ENCODE measurements around the gene MYO9A. TPM values are rescaled to one million over a fixed set of nuclear protein-coding genes. Genes with fewer than 3 reads are reported as not detected.

The MYO9A gene
- total RNA-seq, 1 donor from 2014 or later = 50.6 TPM

- peaks cover 15% of the 10 kb centered on the region for H3K4me1 Mint-ChIP-seq
- H3K4me3 Mint-ChIP-seq = no peak overlapping the region
- no peak for ATAC-seq (ENCODE audit: low read depth)
- ChIA-PET POLR2A (no interaction called here), CTCF (interaction anchor here (1.4 kb wide), 1 partner anchor 16 kb away, joined by 3 read pairs; no protein-coding TSS in a partner anchor)
- H3K27ac Mint-ChIP-seq = no peak overlapping the region
- intact Hi-C loops (cut with micrococcal nuclease) = no loop called here
- TF ChIP-seq, protein P1, sequence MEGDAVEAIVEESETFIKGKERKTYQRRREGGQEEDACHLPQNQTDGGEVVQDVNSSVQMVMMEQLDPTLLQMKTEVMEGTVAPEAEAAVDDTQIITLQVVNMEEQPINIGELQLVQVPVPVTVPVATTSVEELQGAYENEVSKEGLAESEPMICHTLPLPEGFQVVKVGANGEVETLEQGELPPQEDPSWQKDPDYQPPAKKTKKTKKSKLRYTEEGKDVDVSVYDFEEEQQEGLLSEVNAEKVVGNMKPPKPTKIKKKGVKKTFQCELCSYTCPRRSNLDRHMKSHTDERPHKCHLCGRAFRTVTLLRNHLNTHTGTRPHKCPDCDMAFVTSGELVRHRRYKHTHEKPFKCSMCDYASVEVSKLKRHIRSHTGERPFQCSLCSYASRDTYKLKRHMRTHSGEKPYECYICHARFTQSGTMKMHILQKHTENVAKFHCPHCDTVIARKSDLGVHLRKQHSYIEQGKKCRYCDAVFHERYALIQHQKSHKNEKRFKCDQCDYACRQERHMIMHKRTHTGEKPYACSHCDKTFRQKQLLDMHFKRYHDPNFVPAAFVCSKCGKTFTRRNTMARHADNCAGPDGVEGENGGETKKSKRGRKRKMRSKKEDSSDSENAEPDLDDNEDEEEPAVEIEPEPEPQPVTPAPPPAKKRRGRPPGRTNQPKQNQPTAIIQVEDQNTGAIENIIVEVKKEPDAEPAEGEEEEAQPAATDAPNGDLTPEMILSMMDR (IDR thresholded peaks at IDR 0.05) = no peak
- H3K36me3 Mint-ChIP-seq (ENCODE audit: low read depth) = no peaks in the 10 kb centered on the region
- H3K9me3 Mint-ChIP-seq = no peaks in the 10 kb centered on the region
- no peaks in the 10 kb centered on the region for H3K27me3 Mint-ChIP-seq
- no peak for DNase-seq
These were observed 21.7 kb upstream of the MYO9A start for GRCh38 chr15:72139667-72140066.

DNA sequence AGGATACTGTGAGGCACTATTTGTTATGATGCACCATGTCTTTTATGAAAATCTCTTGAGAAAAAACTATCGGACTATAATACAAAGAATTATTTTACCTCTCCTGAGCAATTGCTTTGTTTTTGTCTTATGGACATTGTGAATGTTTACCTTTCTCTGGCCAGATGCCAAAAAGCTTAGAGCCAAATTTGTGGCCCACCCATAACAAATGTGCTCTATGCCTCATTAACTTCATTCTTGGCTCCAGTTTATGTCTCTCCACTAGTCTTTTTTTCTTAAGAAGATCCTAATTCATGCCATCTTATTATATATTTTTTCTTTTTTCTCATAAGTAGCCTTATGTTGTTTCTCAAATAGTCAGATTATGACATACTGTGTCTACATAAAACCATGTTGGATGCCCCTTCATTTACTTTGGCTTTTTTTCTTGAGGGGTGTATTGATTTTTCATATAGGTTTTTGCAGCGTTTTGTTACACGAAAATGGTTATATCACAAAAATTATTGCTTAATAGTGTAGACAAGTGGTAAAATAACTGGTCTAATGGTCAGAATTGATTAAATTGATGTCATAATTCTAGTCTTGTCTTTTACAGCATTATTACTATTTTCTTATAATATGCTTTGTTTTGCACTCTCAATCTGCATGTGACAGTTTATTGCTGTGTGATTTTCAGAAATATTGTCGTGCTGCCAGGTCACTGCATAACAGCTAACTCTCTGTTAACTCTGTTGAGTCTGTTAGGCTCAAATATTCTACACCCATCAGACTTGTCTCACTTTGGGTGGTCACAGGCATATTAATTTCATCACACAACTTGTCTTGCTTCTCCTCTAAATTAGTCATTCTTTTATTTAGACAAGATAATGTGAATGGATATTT, 18.5 kb upstream of the MYO9A start:
- peaks cover 10% of the 10 kb centered on the region for H3K4me1 Mint-ChIP-seq
- no peaks in the 10 kb centered on the region for H3K9me3 Mint-ChIP-seq
- intact Hi-C loops (cut with micrococcal nuclease) = no loop called here
- no peak overlapping the region for H3K4me3 Mint-ChIP-seq
- DNase-seq (no peak), ATAC-seq (ENCODE audit: low read depth) (no peak)
- TF ChIP-seq, protein P1 (IDR thresholded peaks at IDR 0.05) = no peak
- no peaks in the 10 kb centered on the region for H3K36me3 Mint-ChIP-seq (ENCODE audit: low read depth)
- ChIA-PET POLR2A (no interaction called here), CTCF (no interaction called here)
- H3K27ac Mint-ChIP-seq = no peak overlapping the region
- no peaks in the 10 kb centered on the region for H3K27me3 Mint-ChIP-seq

GRCh38 chr15:72135719-72136118, 17.8 kb upstream of the MYO9A start:
- intact Hi-C loops (cut with micrococcal nuclease) = no loop called here
- no peaks in the 10 kb centered on the region for H3K36me3 Mint-ChIP-seq (ENCODE audit: low read depth)
- H3K4me1 Mint-ChIP-seq = peaks cover 3% of the 10 kb centered on the region
- H3K27me3 Mint-ChIP-seq = no peaks in the 10 kb centered on the region
- H3K4me3 Mint-ChIP-seq = no peak overlapping the region
- H3K9me3 Mint-ChIP-seq = no peaks in the 10 kb centered on the region
- TF ChIP-seq, protein P1 (IDR thresholded peaks at IDR 0.05) = no peak
- ChIA-PET CTCF (no interaction called here), POLR2A (no interaction called here)
- H3K27ac Mint-ChIP-seq = no peak overlapping the region
- ATAC-seq (ENCODE audit: low read depth) (no peak), DNase-seq (no peak)

- TF ChIP-seq, protein P1 (IDR thresholded peaks at IDR 0.05) = no peak
- Mint-ChIP-seq H3K9me3 (no peaks in the 10 kb centered on the region), H3K27ac (no peak overlapping the region), H3K27me3 (no peaks in the 10 kb centered on the region), H3K4me1 (no peaks in the 10 kb centered on the region), H3K36me3 (ENCODE audit: low read depth) (no peaks in the 10 kb centered on the region), H3K4me3 (no peak overlapping the region)
- ATAC-seq (ENCODE audit: low read depth) (no peak), DNase-seq (no peak)
- ChIA-PET CTCF (interaction anchor here (0.6 kb wide), 1 partner anchor 354 kb away, joined by 3 read pairs; no protein-coding TSS in a partner anchor), POLR2A (no interaction called here)
- intact Hi-C loops (cut with micrococcal nuclease) = no loop called here
These were observed 15.3 kb upstream of the MYO9A start for GRCh38 chr15:72133211-72133610.

- Mint-ChIP-seq H3K4me1 (no peaks in the 10 kb centered on the region), H3K27me3 (no peaks in the 10 kb centered on the region), H3K9me3 (no peaks in the 10 kb centered on the region), H3K27ac (no peak overlapping the region), H3K4me3 (no peak overlapping the region), H3K36me3 (ENCODE audit: low read depth) (no peaks in the 10 kb centered on the region)
- TF ChIP-seq, protein P1 (IDR thresholded peaks at IDR 0.05) = no peak
- ATAC-seq (ENCODE audit: low read depth) (no peak), DNase-seq (no peak)
- ChIA-PET CTCF (no interaction called here), POLR2A (no interaction called here)
- intact Hi-C loops (cut with micrococcal nuclease) = no loop called here
These were observed 14.0 kb upstream of the MYO9A start for GRCh38 chr15:72131922-72132321.
